ENCODE measurements around the gene ERMN.
"Not testable (repeated sequence)": the region's sequence is repeated elsewhere in the genome, so short reads cannot be mapped to it uniquely, and the experiment has no call there.

The ERMN gene

GRCh38 chr2:157290525-157290924, 35.1 kb downstream of the ERMN start:
- no peak for DNase-seq

GRCh38 chr2:157287160-157287559, 38.5 kb downstream of the ERMN start:
- DNase-seq: no peak

GRCh38 chr2:157283468-157283867, 42.2 kb downstream of the ERMN start:
- DNase-seq: no peak

GRCh38 chr2:157281316-157281715, 44.3 kb downstream of the ERMN start:
- no peak for DNase-seq

GRCh38 chr2:157279311-157279710, 46.3 kb downstream of the ERMN start:
- DNase-seq: not testable (repeated sequence)

GRCh38 chr2:157271590-157272203, 53.9 kb downstream of the ERMN start:
- DNase-seq: no peak

- no peak for DNase-seq
Observed at GRCh38 chr2:157269922-157270321, 55.7 kb downstream of the ERMN start.

GRCh38 chr2:157269060-157269459, 56.6 kb downstream of the ERMN start:
- no peak for DNase-seq
